TTC549 (cell line): Measurements from ENCODE around the gene PXT1.
"Not testable (repeated sequence)": the region's sequence is repeated elsewhere in the genome, so short reads cannot be mapped to it uniquely, and the experiment has no call there.

Experiments
- FAIRE-seq: peaks from 2 replicates; lab custom pipeline; 2012; peaks lifted over from hg19 to GRCh38; lab: Jason Lieb, UNC

Gene PXT1

GRCh38 chr6:36443471-36444428 lies 1.1 kb upstream of the PXT1 start:
- no peak for FAIRE-seq

- no peak for FAIRE-seq
Measured at GRCh38 chr6:36442103-36442670, 467 bp downstream of the PXT1 start.

GRCh38 chr6:36441307-36441894 lies 1.3 kb downstream of the PXT1 start:
- FAIRE-seq: peak; percentile 87

GRCh38 chr6:36436466-36436865 lies 6.2 kb downstream of the PXT1 start:
- no peak for FAIRE-seq

GRCh38 chr6:36432151-36432671 lies 10.4 kb downstream of the PXT1 start:
- no peak for FAIRE-seq

- FAIRE-seq: no peak
Measured at GRCh38 chr6:36431197-36431596, 11.5 kb downstream of the PXT1 start.

- no peak for FAIRE-seq
Measured at GRCh38 chr6:36430351-36430750, 12.3 kb downstream of the PXT1 start.

- FAIRE-seq: no peak
Measured at GRCh38 chr6:36428911-36429310, 13.7 kb downstream of the PXT1 start.

- no peak for FAIRE-seq
Measured at GRCh38 chr6:36426622-36427021, 16.0 kb downstream of the PXT1 start.

- FAIRE-seq: peak; percentile 72
Measured at GRCh38 chr6:36423101-36423824, 19.4 kb downstream of the PXT1 start.

- FAIRE-seq: no peak
Measured at GRCh38 chr6:36422714-36423100, 19.9 kb downstream of the PXT1 start.

GRCh38 chr6:36419310-36419709 lies 23.3 kb downstream of the PXT1 start:
- no peak for FAIRE-seq

GRCh38 chr6:36418558-36418957 lies 24.1 kb downstream of the PXT1 start:
- FAIRE-seq: no peak

GRCh38 chr6:36414481-36414880 lies 28.2 kb downstream of the PXT1 start:
- no peak for FAIRE-seq

- FAIRE-seq: no peak
Measured at GRCh38 chr6:36413489-36414480, 28.9 kb downstream of the PXT1 start.

GRCh38 chr6:36409718-36410117 lies 32.9 kb downstream of the PXT1 start:
- not testable (repeated sequence) for FAIRE-seq

- FAIRE-seq: no peak
Measured at GRCh38 chr6:36404164-36404563, 38.5 kb downstream of the PXT1 start.

- FAIRE-seq: no peak
Measured at GRCh38 chr6:36402481-36402880, 40.2 kb downstream of the PXT1 start.

- no peak for FAIRE-seq
Measured at GRCh38 chr6:36399970-36400369, 42.7 kb downstream of the PXT1 start.

GRCh38 chr6:36392621-36393020 lies 50.0 kb downstream of the PXT1 start:
- FAIRE-seq: no peak

GRCh38 chr6:36389353-36389752 lies 53.3 kb downstream of the PXT1 start:
- no peak for FAIRE-seq
